ENCODE results near the gene ATP9B. TPM values are rescaled to one million over a fixed set of nuclear protein-coding genes. Genes with fewer than 3 reads are reported as not detected.

The ATP9B gene
- total RNA-seq, 1 experiment from 2014 or later: 15.6 TPM

- no peak for TF ChIP-seq EZH2phosphoT487 (IDR thresholded peaks at IDR 0.05; ENCODE audit: borderline replicate concordance, low read length)
- TF ChIP-seq CTCF (conservative IDR thresholded peaks at IDR 0.05; ENCODE audit: low read depth, low read length): no peak
- no peak for TF ChIP-seq EZH2 (IDR thresholded peaks at IDR 0.05; ENCODE audit: low read length, unreplicated experiment)
- no peak overlapping the region for H3K4me2 ChIP-seq (ENCODE audit: low read length)
- ATAC-seq (no peak), DNase-seq (no peak)
- intact Hi-C loops (cut with micrococcal nuclease): no loop called here
- no peak overlapping the region for H2AFZ ChIP-seq (ENCODE audit: low read length)
- no peak overlapping the region for H3K27ac ChIP-seq (ENCODE audit: low read length)
- BruUV-seq (replicated peaks): no TSS peak
- ChIA-PET CTCF (no interaction called here), POLR2A (ENCODE audit: unreplicated experiment) (no interaction called here)
- H3K9me2 ChIP-seq (replicated peaks; ENCODE audit: low read length): no peaks in the 10 kb centered on the region
- H4K20me1 ChIP-seq (ENCODE audit: low read length): no peaks in the 10 kb centered on the region
- no peak overlapping the region for H3K4me3 ChIP-seq (ENCODE audit: low read length)
- H3K27me3 ChIP-seq (ENCODE audit: low read length): no peaks in the 10 kb centered on the region
- no peaks in the 10 kb centered on the region for H3K4me1 ChIP-seq (ENCODE audit: insufficient read depth, low read length)
- no peaks in the 10 kb centered on the region for H3K36me3 ChIP-seq (ENCODE audit: low read depth, low read length)
- H3F3A ChIP-seq (ENCODE audit: low read length, unreplicated experiment): no peaks in the 10 kb centered on the region
- no peaks in the 10 kb centered on the region for H3K9me3 ChIP-seq (ENCODE audit: low read length)
- no peak overlapping the region for H3K9ac ChIP-seq (ENCODE audit: low read length)
- H3K79me2 ChIP-seq (ENCODE audit: low read length): no peaks in the 10 kb centered on the region
These were observed 158.4 kb downstream of the ATP9B start for GRCh38 chr18:79227621-79228020.

- ChIA-PET POLR2A (ENCODE audit: unreplicated experiment) (no interaction called here), CTCF (no interaction called here)
- no peak for DNase-seq
- H3K9me2 ChIP-seq (replicated peaks; ENCODE audit: low read length): no peaks in the 10 kb centered on the region
- no peak overlapping the region for H3K9ac ChIP-seq (ENCODE audit: low read length)
- TF ChIP-seq EZH2phosphoT487 (IDR thresholded peaks at IDR 0.05; ENCODE audit: borderline replicate concordance, low read length) (no peak), EZH2 (IDR thresholded peaks at IDR 0.05; ENCODE audit: low read length, unreplicated experiment) (no peak), CTCF (conservative IDR thresholded peaks at IDR 0.05; ENCODE audit: low read depth, low read length) (no peak)
- intact Hi-C loops (cut with micrococcal nuclease): no loop called here
- no peaks in the 10 kb centered on the region for H3K36me3 ChIP-seq (ENCODE audit: low read depth, low read length)
- no TSS peak for BruUV-seq (replicated peaks)
- H3K27ac ChIP-seq (ENCODE audit: low read length): no peak overlapping the region
- H3K4me2 ChIP-seq (ENCODE audit: low read length): no peak overlapping the region
- no peaks in the 10 kb centered on the region for H3F3A ChIP-seq (ENCODE audit: low read length, unreplicated experiment)
- no peak for ATAC-seq
- H3K9me3 ChIP-seq (ENCODE audit: low read length): no peaks in the 10 kb centered on the region
- H3K4me3 ChIP-seq (ENCODE audit: low read length): no peak overlapping the region
- H4K20me1 ChIP-seq (ENCODE audit: low read length): no peaks in the 10 kb centered on the region
- H2AFZ ChIP-seq (ENCODE audit: low read length): no peak overlapping the region
- no peaks in the 10 kb centered on the region for H3K4me1 ChIP-seq (ENCODE audit: insufficient read depth, low read length)
- H3K27me3 ChIP-seq (ENCODE audit: low read length): no peaks in the 10 kb centered on the region
- H3K79me2 ChIP-seq (ENCODE audit: low read length): no peaks in the 10 kb centered on the region
These were observed 160.2 kb downstream of the ATP9B start for GRCh38 chr18:79229431-79229830.

- no TSS peak for BruUV-seq (replicated peaks)
- no peaks in the 10 kb centered on the region for H3F3A ChIP-seq (ENCODE audit: low read length, unreplicated experiment)
- no peak overlapping the region for H3K4me2 ChIP-seq (ENCODE audit: low read length)
- POLR2A ChIA-PET (ENCODE audit: unreplicated experiment): no interaction called here
- DNase-seq: no peak
- H3K27me3 ChIP-seq (ENCODE audit: low read length): no peaks in the 10 kb centered on the region
- H3K79me2 ChIP-seq (ENCODE audit: low read length): no peaks in the 10 kb centered on the region
- TF ChIP-seq EZH2phosphoT487 (IDR thresholded peaks at IDR 0.05; ENCODE audit: borderline replicate concordance, low read length) (no peak), EZH2 (IDR thresholded peaks at IDR 0.05; ENCODE audit: low read length, unreplicated experiment) (no peak), CTCF (conservative IDR thresholded peaks at IDR 0.05; ENCODE audit: low read depth, low read length) (no peak)
- H2AFZ ChIP-seq (ENCODE audit: low read length): no peak overlapping the region
- CTCF ChIA-PET: no interaction called here
- no peaks in the 10 kb centered on the region for H4K20me1 ChIP-seq (ENCODE audit: low read length)
- intact Hi-C loops (cut with micrococcal nuclease): no loop called here
- no peak overlapping the region for H3K9ac ChIP-seq (ENCODE audit: low read length)
- H3K4me3 ChIP-seq (ENCODE audit: low read length): no peak overlapping the region
- ATAC-seq: no peak
- no peaks in the 10 kb centered on the region for H3K4me1 ChIP-seq (ENCODE audit: insufficient read depth, low read length)
- H3K27ac ChIP-seq (ENCODE audit: low read length): no peak overlapping the region
- H3K36me3 ChIP-seq (ENCODE audit: low read depth, low read length): no peaks in the 10 kb centered on the region
- no peaks in the 10 kb centered on the region for H3K9me3 ChIP-seq (ENCODE audit: low read length)
- no peaks in the 10 kb centered on the region for H3K9me2 ChIP-seq (replicated peaks; ENCODE audit: low read length)
These were observed 165.2 kb downstream of the ATP9B start for GRCh38 chr18:79234438-79234837.

Measured in PC-3 (cell line).